Peyer's patch (tissue), 4 donors: ENCODE measurements around the gene MED22. TPM values are rescaled to one million over a fixed set of nuclear protein-coding genes. Genes with fewer than 3 reads are reported as not detected.
"Not testable (repeated sequence)": the region's sequence is repeated elsewhere in the genome, so short reads cannot be mapped to it uniquely, and the experiment has no call there.

Source experiments
- DNase-seq, 3 donors: peaks; one replicate each; pipeline ENCODE4 v3.0.0-alpha.2; 2017 to 2019
- H3K27ac ChIP-seq, 4 donors: fragments of 200-600 bp; sonication (generic); one replicate each; pipeline ENCODE4 v1.5.1; 2016 to 2019
- H3K27me3 ChIP-seq, 2 donors: fragments of 200-600 bp; sonication (generic); one replicate each; pipeline ENCODE4 v1.5.1; 2019
- H3K36me3 ChIP-seq, 3 donors: fragments of 200-600 bp; sonication (generic); one replicate each; pipeline ENCODE4 v1.5.1; 2016 to 2019
- H3K4me1 ChIP-seq, 4 donors: fragments of 200-600 bp; sonication (generic); one replicate each; pipeline ENCODE4 v1.5.1; 2016 to 2019
- H3K4me3 ChIP-seq, 4 donors: fragments of 200-600 bp; sonication (generic); 1 replicate in 3 of 4; 2 replicates in 1 of 4; pipeline ENCODE4 v1.5.1; 2016 to 2019; ENCODE audit warnings: mild to moderate bottlenecking in 1 of 4
- H3K9me3 ChIP-seq, 4 donors: fragments of 200-600 bp; sonication (generic); one replicate each; pipeline ENCODE4 v1.5.1; 2016 to 2019; ENCODE audit warnings: mild to moderate bottlenecking in 1 of 4
- CTCF ChIP-seq, 6 experiments: fragments of 450-650 bp in 4 of 6; fragments of 200-600 bp in 2 of 6; sonication (generic) in 1 of 6; IDR thresholded peaks; one replicate each; pipeline ENCODE4 v1.5.1; 2017 to 2019; ENCODE audit warnings: antibody characterized with exemption in 6 of 6, mild to moderate bottlenecking in 3 of 6, moderate library complexity in 1 of 6
- POLR2A ChIP-seq, 2 donors: fragments of 450-650 bp; IDR thresholded peaks; one replicate each; pipeline ENCODE4 v1.5.1; 2017; ENCODE audit warnings: antibody characterized with exemption in 2 of 2, mild to moderate bottlenecking in 2 of 2, moderate library complexity in 2 of 2
- total RNA-seq, 4 donors: library from RNA; depleted of rRNA; stranded (reverse); fragments of >200 nt; gene quantifications; one replicate each; pipeline ENCODE4 v1.1.0, GENCODE V29; 2016

The MED22 gene
- total RNA-seq, result 10 to 100 TPM; 23.5 to 42.1 (median 31.2) TPM

- peak; percentile 90 to 98 (median 94) for DNase-seq
- peak within 1 kb of the TSS; percentile 84 to 99 (median 94) for H3K4me3 ChIP-seq
- H3K36me3 ChIP-seq, result peaks cover 0 to 68% (median 3%) of the 10 kb centered on the region in 3 donors
These were observed at the start of gene MED22, which contains the start of gene RPL7A for GRCh38 chr9:133347985-133348717. MED22 (minus strand) TSS chr9:133348131; CDS start chr9:133346662, 1,469 bp downstream. RPL7A (plus strand) TSS chr9:133348218; CDS start chr9:133348244, 26 bp downstream.

GRCh38 chr9:133397370-133397769 is 49.4 kb upstream of the MED22 start:
- H3K36me3 ChIP-seq, result peaks cover 0 to 4% (median 0%) of the 10 kb centered on the region in 3 donors
- no peak overlapping the region for H3K4me3 ChIP-seq
- H3K27me3 ChIP-seq, result no peaks in the 10 kb centered on the region
- H3K27ac ChIP-seq, result no peak overlapping the region
- TF ChIP-seq CTCF (IDR thresholded peaks at IDR 0.05) (no peak), POLR2A (IDR thresholded peaks at IDR 0.05) (no peak)
- no peaks in the 10 kb centered on the region for H3K4me1 ChIP-seq
- no peaks in the 10 kb centered on the region for H3K9me3 ChIP-seq
- no peak for DNase-seq

More at GRCh38 chr9:133347985-133348717, at the start of gene MED22, which contains the start of gene RPL7A:
- Histone ChIP-seq H3K27ac (peak within 1 kb of the TSS; percentile 87 to 92 (median 90)), H3K4me1 (peaks cover 0 to 28% (median 22%) of the 10 kb centered on the region in 4 donors), H3K27me3 (no peaks in the 10 kb centered on the region), H3K9me3 (no peaks in the 10 kb centered on the region)
- TF ChIP-seq CTCF (IDR thresholded peaks at IDR 0.05), result peak in 5 of 6 experiments; percentile 6 to 37 (median 30)
- TF ChIP-seq POLR2A (IDR thresholded peaks at IDR 0.05), result peak; percentile 82

- no peak for DNase-seq
- Histone ChIP-seq H3K36me3 (peaks cover 0 to under 1% (median 0%) of the 10 kb centered on the region in 3 donors), H3K27ac (no peak overlapping the region), H3K27me3 (no peaks in the 10 kb centered on the region), H3K9me3 (no peaks in the 10 kb centered on the region), H3K4me1 (no peaks in the 10 kb centered on the region), H3K4me3 (no peak overlapping the region)
- no peak for TF ChIP-seq POLR2A (IDR thresholded peaks at IDR 0.05)
- TF ChIP-seq CTCF (IDR thresholded peaks at IDR 0.05), result peak in 1 of 6 experiments; percentile 16
These were observed 49.0 kb upstream of the MED22 start for GRCh38 chr9:133396952-133397351.

GRCh38 chr9:133394687-133395271 is 46.8 kb upstream of the MED22 start:
- no peaks in the 10 kb centered on the region for H3K4me1 ChIP-seq
- no peaks in the 10 kb centered on the region for H3K36me3 ChIP-seq
- H3K9me3 ChIP-seq, result no peaks in the 10 kb centered on the region
- no peaks in the 10 kb centered on the region for H3K27me3 ChIP-seq
- no peak overlapping the region for H3K27ac ChIP-seq
- no peak overlapping the region for H3K4me3 ChIP-seq
- DNase-seq, result no peak
- TF ChIP-seq CTCF (IDR thresholded peaks at IDR 0.05), result no peak
- no peak for TF ChIP-seq POLR2A (IDR thresholded peaks at IDR 0.05)

DNA sequence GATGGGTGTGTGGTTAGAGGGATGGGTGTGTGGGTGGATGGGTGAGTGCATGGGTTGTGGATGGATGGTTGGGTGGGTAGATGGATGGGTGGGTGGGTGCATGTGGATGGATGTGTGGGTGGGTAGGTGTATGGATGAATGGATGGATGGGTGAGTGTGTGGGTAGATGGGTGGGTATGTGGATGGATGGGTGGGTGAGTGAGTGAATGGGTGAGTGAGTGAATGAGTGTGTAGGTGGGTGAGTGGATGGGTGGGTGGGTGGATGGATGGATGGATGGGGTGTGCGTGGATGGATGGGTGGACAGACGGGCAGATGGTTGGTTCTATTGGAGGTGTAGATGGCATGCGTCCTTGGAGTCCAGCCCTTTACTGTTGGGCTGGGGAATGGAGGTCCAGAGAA is 45.5 kb upstream of the MED22 start:
- Histone ChIP-seq H3K4me3 (no peak overlapping the region), H3K4me1 (no peaks in the 10 kb centered on the region), H3K9me3 (no peaks in the 10 kb centered on the region), H3K36me3 (no peaks in the 10 kb centered on the region), H3K27ac (no peak overlapping the region), H3K27me3 (no peaks in the 10 kb centered on the region)
- TF ChIP-seq CTCF (IDR thresholded peaks at IDR 0.05), result no peak
- no peak for TF ChIP-seq POLR2A (IDR thresholded peaks at IDR 0.05)
- no peak for DNase-seq

GRCh38 chr9:133392308-133392707 is 44.4 kb upstream of the MED22 start:
- DNase-seq, result not testable (repeated sequence)

DNA sequence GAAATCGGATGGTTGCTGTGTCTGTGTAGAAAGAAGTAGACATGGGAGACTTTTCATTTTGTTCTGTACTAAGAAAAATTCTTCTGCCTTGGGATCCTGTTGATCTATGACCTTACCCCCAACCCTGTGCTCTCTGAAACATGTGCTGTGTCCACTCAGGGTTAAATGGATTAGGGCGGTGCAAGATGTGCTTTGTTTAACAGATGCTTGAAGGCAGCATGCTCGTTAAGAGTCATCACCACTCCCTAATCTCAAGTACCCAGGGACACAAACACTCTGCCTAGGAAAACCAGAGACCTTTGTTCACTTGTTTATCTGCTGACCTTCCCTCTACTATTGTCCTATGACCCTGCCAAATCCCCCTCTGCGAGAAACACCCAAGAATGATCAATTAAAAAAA is 43.5 kb upstream of the MED22 start:
- not testable (repeated sequence) for H3K27me3 ChIP-seq, H3K9me3 ChIP-seq, H3K4me1 ChIP-seq, H3K36me3 ChIP-seq, DNase-seq, H3K27ac ChIP-seq, H3K4me3 ChIP-seq

More at GRCh38 chr9:133392308-133392707, 44.4 kb upstream of the MED22 start:
- H3K9me3 ChIP-seq, H3K27me3 ChIP-seq, H3K27ac ChIP-seq, H3K36me3 ChIP-seq, H3K4me1 ChIP-seq, H3K4me3 ChIP-seq: not testable (repeated sequence)
